DND-41 (cell line): ENCODE measurements around the gene DDX49.
A peak's percentile ranks its signal among the peaks of the same experiment; 100 is the strongest.

Experiments used
- ATAC-seq: fragments of 200-7000 bp; cut with Tn5 transposase; 3 replicates; pipeline ENCODE4 v1.9.1; 2021; ENCODE audit warnings: low read depth; ENCODE audit not compliant: insufficient read depth
- DNase-seq: peaks from one replicate; pipeline ENCODE4 v3.0.0-alpha.2; 2020
- H2AFZ ChIP-seq: 2 replicates; pipeline ENCODE4 v1.6.0; 2012; ENCODE audit warnings: low read depth, low read length
- H3K27ac ChIP-seq: 2 replicates; pipeline ENCODE4 v1.5.1; 2012; ENCODE audit warnings: low read length, inconsistent platforms
- H3K27me3 ChIP-seq: fragments of 200-600 bp; sonication (generic); 2 replicates; pipeline ENCODE4 v1.6.0; 2012; ENCODE audit warnings: low read length, mild to moderate bottlenecking, inconsistent platforms; ENCODE audit not compliant: insufficient read depth, poor library complexity
- H3K36me3 ChIP-seq: 2 replicates; pipeline ENCODE4 v1.5.1; 2012; ENCODE audit warnings: low read length, inconsistent platforms; ENCODE audit not compliant: insufficient read depth
- H3K4me1 ChIP-seq: 2 replicates; pipeline ENCODE4 v1.5.1; 2012; ENCODE audit warnings: mild to moderate bottlenecking, low read length; ENCODE audit not compliant: insufficient read depth
- H3K4me2 ChIP-seq: 2 replicates; pipeline ENCODE4 v1.6.0; 2012; ENCODE audit warnings: mild to moderate bottlenecking, moderate library complexity, low read length, inconsistent platforms; ENCODE audit not compliant: insufficient read depth
- H3K4me3 ChIP-seq, 2 experiments: fragments of 200-600 bp in 1 of 2; shearing (Covaris generic) in 1 of 2; 2 replicates each; pipeline ENCODE4 v1.5.1; 2012 to 2016; ENCODE audit warnings: inconsistent platforms in 2 of 2, low read length in 2 of 2, mild to moderate bottlenecking in 2 of 2, low read depth in 1 of 2, moderate library complexity in 1 of 2
- H3K79me2 ChIP-seq: 2 replicates; pipeline ENCODE4 v1.6.0; 2012; ENCODE audit warnings: low read length, inconsistent platforms; ENCODE audit not compliant: insufficient read depth
- H3K9ac ChIP-seq: 2 replicates; pipeline ENCODE4 v1.6.0; 2012; ENCODE audit warnings: low read depth, mild to moderate bottlenecking, inconsistent platforms, low read length, moderate library complexity
- H3K9me3 ChIP-seq: 2 replicates; pipeline ENCODE4 v1.5.1; 2012; ENCODE audit warnings: low read length, moderate library complexity, mild to moderate bottlenecking, inconsistent platforms; ENCODE audit not compliant: insufficient read depth, severe bottlenecking
- H4K20me1 ChIP-seq: 2 replicates; pipeline ENCODE4 v1.6.0; 2012; ENCODE audit warnings: low read length; ENCODE audit not compliant: insufficient read depth
- EZH2 ChIP-seq: IDR thresholded peaks from 3 replicates; pipeline ENCODE4 v1.6.1; 2012; ENCODE audit warnings: borderline replicate concordance, low read depth, mild to moderate bottlenecking, moderate library complexity, low read length, inconsistent platforms; ENCODE audit not compliant: severe bottlenecking
- TF ChIP-seq, protein P1 (sequence below): IDR thresholded peaks from 2 replicates; pipeline ENCODE4 v1.5.1; 2012; ENCODE audit warnings: borderline replicate concordance, low read length, moderate library complexity, mild to moderate bottlenecking; ENCODE audit not compliant: poor library complexity, severe bottlenecking; ENCODE audit errors: extremely low read depth

DDX49 gene

DNA sequence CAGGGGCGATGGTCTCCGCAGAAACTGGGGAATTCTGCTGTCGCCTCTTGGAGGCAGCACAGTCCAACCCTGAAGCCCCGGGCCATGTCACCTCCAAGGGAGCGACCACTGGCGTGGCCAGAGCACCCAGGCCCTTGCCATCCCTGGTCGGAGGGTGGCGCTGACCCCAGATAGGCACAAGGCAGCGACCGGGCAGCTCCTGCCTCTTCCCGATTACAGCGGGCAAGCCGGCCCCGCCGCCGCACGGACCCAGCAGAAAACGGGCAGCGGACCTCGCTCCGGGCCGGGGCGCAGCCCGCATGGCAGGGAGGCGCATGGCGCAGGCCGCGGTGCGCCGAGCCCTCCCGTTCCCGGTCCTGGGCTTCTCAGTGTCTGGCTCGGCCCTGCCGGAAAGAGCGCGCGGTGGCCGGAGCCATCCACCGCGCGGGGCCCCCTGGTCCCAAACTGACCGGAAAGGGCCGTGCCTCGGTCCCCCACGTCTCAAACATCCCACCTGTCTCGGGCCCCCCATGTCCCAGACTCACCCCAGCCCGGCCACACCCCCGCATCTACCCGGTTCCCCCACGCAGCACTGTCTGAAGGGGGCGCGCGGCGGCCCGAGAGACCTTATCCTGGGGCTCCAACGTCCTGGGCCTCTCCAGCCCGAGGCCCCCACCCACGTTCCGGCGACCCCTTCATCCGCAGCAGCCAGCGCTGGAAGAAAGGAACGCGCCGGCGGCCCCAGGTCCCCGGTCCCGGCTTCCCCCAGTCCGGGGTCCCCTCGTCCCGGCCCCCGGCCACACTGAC is 24.3 kb upstream of the DDX49 start:
- no peaks in the 10 kb centered on the region for H3K27me3 ChIP-seq
- no peak overlapping the region for H3K27ac ChIP-seq
- no peak for TF ChIP-seq EZH2
- TF ChIP-seq, protein P1, sequence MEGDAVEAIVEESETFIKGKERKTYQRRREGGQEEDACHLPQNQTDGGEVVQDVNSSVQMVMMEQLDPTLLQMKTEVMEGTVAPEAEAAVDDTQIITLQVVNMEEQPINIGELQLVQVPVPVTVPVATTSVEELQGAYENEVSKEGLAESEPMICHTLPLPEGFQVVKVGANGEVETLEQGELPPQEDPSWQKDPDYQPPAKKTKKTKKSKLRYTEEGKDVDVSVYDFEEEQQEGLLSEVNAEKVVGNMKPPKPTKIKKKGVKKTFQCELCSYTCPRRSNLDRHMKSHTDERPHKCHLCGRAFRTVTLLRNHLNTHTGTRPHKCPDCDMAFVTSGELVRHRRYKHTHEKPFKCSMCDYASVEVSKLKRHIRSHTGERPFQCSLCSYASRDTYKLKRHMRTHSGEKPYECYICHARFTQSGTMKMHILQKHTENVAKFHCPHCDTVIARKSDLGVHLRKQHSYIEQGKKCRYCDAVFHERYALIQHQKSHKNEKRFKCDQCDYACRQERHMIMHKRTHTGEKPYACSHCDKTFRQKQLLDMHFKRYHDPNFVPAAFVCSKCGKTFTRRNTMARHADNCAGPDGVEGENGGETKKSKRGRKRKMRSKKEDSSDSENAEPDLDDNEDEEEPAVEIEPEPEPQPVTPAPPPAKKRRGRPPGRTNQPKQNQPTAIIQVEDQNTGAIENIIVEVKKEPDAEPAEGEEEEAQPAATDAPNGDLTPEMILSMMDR: peak; percentile 25
- H3K79me2 ChIP-seq: no peaks in the 10 kb centered on the region
- peaks cover 15% of the 10 kb centered on the region for H3K36me3 ChIP-seq
- H3K4me1 ChIP-seq: no peaks in the 10 kb centered on the region
- no peak overlapping the region for H3K9ac ChIP-seq
- ATAC-seq (no peak), DNase-seq (no peak)
- H4K20me1 ChIP-seq: peaks cover 3% of the 10 kb centered on the region; the same call in 1 of the 2 replicates
- H3K4me3 ChIP-seq: no peak overlapping the region
- no peak overlapping the region for H3K4me2 ChIP-seq
- H2AFZ ChIP-seq: no peak overlapping the region
- H3K9me3 ChIP-seq: no peaks in the 10 kb centered on the region

DNA sequence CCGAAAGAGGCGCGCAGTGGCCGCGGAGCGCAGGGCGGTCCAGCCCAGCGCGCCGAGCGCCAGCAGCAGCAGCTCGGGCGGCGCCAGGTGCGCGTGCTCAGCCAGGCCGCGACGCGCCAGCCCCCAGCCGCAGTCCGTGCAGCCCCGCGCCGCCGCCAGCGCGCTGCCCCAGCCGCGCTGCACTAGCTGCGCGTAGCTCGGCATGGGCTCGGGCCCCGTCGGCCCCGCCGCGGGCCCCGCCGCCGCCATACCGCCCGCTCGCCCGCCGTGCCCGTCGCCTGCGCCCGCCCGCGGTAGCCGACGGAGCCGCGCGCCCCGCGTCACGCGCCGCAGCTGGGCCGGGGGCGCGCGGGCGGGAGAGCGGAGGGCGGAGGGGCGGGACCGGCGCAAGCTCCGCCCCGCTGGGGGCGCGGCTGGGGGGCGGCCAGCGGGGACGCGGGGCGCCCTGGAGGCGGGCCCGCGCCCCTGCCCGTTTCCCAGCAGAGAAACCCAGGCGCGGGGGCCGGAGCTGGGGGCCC is 23.6 kb upstream of the DDX49 start, which contains the start of gene CERS1:
CERS1 (minus strand) TSS at position 335 of the 518 bp plus-strand sequence; CDS start at position 249, 86 bp downstream.
- Histone ChIP-seq H3K9me3 (no peaks in the 10 kb centered on the region), H3K4me3 (no peak within 1 kb of the TSS), H2AFZ (no peak within 1 kb of the TSS), H3K79me2 (no peaks in the 10 kb centered on the region), H3K4me2 (no peak within 1 kb of the TSS), H3K27ac (no peak within 1 kb of the TSS), H4K20me1 (peaks cover 8% of the 10 kb centered on the region; the same call in 1 of the 2 replicates), H3K4me1 (no peaks in the 10 kb centered on the region), H3K36me3 (peaks cover 21% of the 10 kb centered on the region), H3K27me3 (no peaks in the 10 kb centered on the region), H3K9ac (no peak within 1 kb of the TSS)
- no peak for DNase-seq
- TF ChIP-seq, protein P1: no peak
- no peak for TF ChIP-seq EZH2
- ATAC-seq: no peak

DNA sequence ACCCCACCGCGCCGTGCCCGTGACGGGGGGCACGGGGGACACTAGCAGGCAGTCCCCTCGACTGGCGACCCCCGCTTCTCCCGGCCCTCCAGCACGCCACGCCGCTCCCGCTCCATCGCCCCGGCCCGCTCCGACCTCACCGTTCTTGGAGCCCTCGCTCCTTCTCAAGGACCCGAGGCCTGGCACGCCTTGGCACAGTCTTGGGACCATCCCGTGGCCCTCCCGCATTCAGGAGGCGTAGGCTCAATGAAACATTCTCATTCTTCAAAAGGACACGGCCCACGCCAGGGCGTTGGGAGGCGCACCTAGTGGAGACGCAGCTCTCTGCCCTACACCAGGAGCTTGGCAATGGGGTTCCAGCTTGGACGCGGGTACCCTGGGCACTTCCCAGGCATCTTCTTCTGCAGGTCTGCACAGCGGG is 23.1 kb upstream of the DDX49 start:
- no peaks in the 10 kb centered on the region for H3K9me3 ChIP-seq
- no peaks in the 10 kb centered on the region for H3K4me1 ChIP-seq
- no peak for DNase-seq
- no peak for ATAC-seq
- no peak overlapping the region for H3K4me2 ChIP-seq
- TF ChIP-seq, protein P1: no peak
- TF ChIP-seq EZH2: no peak
- no peaks in the 10 kb centered on the region for H3K27me3 ChIP-seq
- H4K20me1 ChIP-seq: peaks cover 12% of the 10 kb centered on the region; the same call in 1 of the 2 replicates
- H3K9ac ChIP-seq: no peak overlapping the region
- no peak overlapping the region for H3K27ac ChIP-seq
- H3K79me2 ChIP-seq: no peaks in the 10 kb centered on the region
- H2AFZ ChIP-seq: no peak overlapping the region
- H3K36me3 ChIP-seq: peaks cover 27% of the 10 kb centered on the region
- no peak overlapping the region for H3K4me3 ChIP-seq
